ENCODE measurements around the gene MTG2.

The MTG2 gene, protein sequence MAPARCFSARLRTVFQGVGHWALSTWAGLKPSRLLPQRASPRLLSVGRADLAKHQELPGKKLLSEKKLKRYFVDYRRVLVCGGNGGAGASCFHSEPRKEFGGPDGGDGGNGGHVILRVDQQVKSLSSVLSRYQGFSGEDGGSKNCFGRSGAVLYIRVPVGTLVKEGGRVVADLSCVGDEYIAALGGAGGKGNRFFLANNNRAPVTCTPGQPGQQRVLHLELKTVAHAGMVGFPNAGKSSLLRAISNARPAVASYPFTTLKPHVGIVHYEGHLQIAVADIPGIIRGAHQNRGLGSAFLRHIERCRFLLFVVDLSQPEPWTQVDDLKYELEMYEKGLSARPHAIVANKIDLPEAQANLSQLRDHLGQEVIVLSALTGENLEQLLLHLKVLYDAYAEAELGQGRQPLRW

DNA sequence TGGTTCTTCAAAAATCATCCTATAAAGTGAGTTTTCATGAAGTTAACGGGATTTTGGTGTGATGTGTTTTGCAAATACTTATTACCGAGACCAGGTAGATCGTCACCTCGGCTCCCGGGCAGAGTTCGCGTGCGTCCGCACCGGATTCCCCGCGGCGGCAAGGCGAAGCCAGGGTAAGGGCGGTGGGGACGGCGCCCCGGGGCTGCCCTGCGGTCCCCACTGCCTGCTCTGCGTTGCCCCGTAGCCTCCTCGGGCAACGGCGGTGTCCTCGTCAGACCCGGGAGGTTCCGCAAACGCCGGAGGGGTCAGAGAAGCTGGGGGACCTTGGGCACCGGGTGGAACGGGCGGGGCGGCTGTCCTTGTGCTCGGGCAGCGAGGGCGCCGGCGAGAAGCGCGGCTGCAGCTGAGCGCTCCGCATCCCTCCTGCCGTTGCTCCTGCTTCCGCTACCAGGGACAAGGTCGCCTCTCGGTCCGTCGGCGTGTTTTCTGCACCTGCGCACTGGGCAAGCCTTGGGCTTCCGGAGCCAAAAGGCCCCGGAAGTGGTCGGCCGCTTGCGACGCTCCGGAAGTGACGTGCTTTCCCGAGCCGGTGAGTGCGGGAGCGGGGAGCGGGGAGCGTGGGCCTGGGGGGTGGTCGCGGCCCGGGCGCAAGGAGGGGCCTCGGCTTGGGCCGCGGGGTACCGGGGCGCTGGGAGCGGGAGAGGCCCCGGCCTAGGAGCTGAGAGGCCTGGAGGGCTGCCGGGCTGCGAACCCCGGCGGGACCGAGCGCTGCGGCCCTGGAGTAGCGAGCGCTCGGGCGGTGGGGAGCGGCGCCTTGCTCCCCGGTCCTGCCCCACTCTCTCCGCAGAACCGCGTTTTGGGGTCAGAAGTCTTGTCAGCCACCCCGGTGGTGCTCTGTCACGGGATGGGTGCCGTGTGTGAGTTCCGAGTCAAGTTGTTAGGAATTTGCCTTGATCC, at the start of gene MTG2:
Gene MTG2, plus strand, starts transcription at position 560 of the 957 bp plus-strand sequence. CDS start 10,393 bp downstream, outside the sequence.
- peak; percentile 96 for DNase-seq (ENCODE audit: low read depth)
- TF ChIP-seq, protein P1, sequence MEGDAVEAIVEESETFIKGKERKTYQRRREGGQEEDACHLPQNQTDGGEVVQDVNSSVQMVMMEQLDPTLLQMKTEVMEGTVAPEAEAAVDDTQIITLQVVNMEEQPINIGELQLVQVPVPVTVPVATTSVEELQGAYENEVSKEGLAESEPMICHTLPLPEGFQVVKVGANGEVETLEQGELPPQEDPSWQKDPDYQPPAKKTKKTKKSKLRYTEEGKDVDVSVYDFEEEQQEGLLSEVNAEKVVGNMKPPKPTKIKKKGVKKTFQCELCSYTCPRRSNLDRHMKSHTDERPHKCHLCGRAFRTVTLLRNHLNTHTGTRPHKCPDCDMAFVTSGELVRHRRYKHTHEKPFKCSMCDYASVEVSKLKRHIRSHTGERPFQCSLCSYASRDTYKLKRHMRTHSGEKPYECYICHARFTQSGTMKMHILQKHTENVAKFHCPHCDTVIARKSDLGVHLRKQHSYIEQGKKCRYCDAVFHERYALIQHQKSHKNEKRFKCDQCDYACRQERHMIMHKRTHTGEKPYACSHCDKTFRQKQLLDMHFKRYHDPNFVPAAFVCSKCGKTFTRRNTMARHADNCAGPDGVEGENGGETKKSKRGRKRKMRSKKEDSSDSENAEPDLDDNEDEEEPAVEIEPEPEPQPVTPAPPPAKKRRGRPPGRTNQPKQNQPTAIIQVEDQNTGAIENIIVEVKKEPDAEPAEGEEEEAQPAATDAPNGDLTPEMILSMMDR (IDR thresholded peaks at IDR 0.05; ENCODE audit: insufficient read depth, low read depth, low read length, missing control alignments): no peak
- peak within 1 kb of the TSS; percentile 94 for H3K4me3 ChIP-seq (ENCODE audit: low read length)

- TF ChIP-seq, protein P1 (IDR thresholded peaks at IDR 0.05; ENCODE audit: insufficient read depth, low read depth, low read length, missing control alignments): no peak
- no peak overlapping the region for H3K4me3 ChIP-seq (ENCODE audit: low read length)
- no peak for DNase-seq (ENCODE audit: low read depth)
Measured at GRCh38 chr20:62133051-62133845, 49.6 kb upstream of the MTG2 start.

DNA sequence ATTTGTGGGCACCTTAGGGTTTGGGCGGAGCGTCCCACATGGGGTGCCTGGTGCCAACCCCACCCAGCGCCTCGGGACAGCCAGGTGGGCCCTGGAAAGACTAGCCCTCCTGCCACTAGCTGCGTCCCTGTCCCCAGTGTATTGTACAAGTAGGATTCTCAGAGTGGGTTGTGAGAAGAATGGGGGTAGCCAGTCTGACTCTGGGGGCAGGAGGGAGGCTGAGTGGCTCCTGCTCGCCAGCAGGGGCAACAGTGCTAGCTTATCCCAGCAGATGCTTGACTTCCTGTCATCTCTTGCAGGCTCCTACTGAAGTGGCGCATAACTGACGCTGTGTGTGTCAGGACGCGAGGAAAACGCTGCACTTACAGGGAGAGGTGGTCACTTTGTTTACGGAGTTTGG, 49.0 kb upstream of the MTG2 start:
- DNase-seq (ENCODE audit: low read depth): no peak
- H3K4me3 ChIP-seq (ENCODE audit: low read length): no peak overlapping the region
- TF ChIP-seq, protein P1 (IDR thresholded peaks at IDR 0.05; ENCODE audit: insufficient read depth, low read depth, low read length, missing control alignments): no peak

DNA sequence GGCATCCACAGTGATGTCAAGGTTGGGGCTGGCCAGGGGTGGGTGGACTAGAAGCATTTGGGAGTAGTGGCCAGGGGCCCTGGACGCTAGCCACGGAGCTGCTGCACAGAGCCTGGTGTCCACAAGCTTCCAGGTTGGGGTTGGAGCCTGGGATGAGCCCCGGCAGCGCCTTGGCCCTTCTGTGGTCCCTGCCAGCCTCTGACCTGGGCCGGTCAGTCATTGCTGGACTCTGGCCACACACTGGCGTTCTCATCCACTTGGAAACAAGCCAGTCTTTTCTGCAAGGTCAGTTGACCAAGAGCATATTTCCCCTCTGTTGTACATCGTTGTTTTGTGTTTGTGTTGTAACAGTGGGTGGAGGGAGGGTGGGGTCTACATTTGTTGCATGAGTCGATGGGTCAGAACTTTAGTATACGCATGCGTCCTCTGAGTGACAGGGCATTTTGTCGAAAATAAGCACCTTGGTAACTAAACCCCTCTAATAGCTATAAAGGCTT, 48.0 kb upstream of the MTG2 start:
- no peak for DNase-seq (ENCODE audit: low read depth)
- H3K4me3 ChIP-seq (ENCODE audit: low read length): no peak overlapping the region

GRCh38 chr20:62135573-62136266, 47.1 kb upstream of the MTG2 start:
- TF ChIP-seq, protein P1 (IDR thresholded peaks at IDR 0.05; ENCODE audit: insufficient read depth, low read depth, low read length, missing control alignments): no peak
- DNase-seq (ENCODE audit: low read depth): no peak
- H3K4me3 ChIP-seq (ENCODE audit: low read length): no peak overlapping the region

More for the DNA sequence above, 48.0 kb upstream of the MTG2 start:
- TF ChIP-seq, protein P1 (IDR thresholded peaks at IDR 0.05; ENCODE audit: insufficient read depth, low read depth, low read length, missing control alignments): no peak

Data from epithelial cell of esophagus (primary cell).